ENCODE results near the gene SMC5. TPM values are rescaled to one million over a fixed set of nuclear protein-coding genes. Genes with fewer than 3 reads are reported as not detected.

Gene SMC5
- total RNA-seq, 4 donors from 2014 or later, result 33.1 to 49.4 (median 39.2) TPM

DNA sequence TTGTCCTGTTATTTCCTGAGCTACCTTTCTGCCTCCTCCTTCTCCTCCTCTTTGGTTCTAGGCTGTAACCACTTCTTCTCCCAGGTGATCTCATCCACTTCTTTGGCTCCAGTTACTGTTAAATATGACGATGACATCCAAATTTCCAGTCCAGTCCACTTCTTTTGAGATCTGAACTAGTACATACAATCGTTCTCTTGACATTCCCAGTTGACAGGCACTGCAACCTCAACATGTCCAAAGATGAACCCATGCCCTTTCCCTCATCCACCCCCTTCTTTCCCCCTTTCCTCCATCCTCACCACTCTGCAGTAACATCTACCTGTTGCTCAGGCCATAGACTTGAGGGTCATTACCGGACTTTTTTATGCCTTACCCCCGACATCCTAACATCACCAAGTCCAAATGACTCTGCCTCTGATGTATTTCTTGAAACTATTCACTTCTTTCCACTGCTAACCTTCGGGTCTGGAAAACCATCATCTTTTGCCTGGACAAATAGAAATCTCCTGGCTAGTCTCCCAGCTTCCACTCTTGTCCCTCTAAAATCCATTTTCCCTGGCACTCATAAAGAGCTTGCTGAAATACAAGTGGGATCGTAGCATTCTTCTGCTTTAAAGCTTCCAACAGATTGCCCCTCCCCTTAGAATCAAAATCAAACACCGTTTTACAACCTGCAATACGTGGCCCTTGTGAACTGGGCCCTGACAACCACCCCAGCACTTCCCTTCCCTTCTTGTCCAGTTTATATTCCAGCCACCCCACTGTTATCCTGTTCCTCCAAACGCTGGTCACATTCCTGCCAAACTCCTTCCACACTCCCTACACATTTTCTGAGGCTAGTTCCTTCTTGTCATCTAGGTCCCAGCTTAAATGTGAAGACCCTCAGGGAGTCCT, 124.2 kb downstream of the SMC5 start:
- Histone ChIP-seq H3K36me3 (peaks cover 14 to 23% of the 10 kb centered on the region in 2 donors), H3K27ac (no peak overlapping the region), H3K9me3 (no peaks in the 10 kb centered on the region), H3K4me1 (peaks cover 22 to 26% of the 10 kb centered on the region in 2 donors), H3K27me3 (no peaks in the 10 kb centered on the region), H3K4me3 (replicated peaks in 1 of 3) (no peak overlapping the region)
- no peak for DNase-seq
- WGBS, 2 donors, result 69 to 72% methylated on average over 9 of the region's 9 CpGs
- TF ChIP-seq CTCF (IDR thresholded peaks at IDR 0.05) (no peak), POLR2A (IDR thresholded peaks at IDR 0.05) (no peak)
- intact Hi-C loops (cut with DNase I), result no loop called here

GRCh38 chr9:70385426-70385825, 126.6 kb downstream of the SMC5 start:
- no peaks in the 10 kb centered on the region for H3K9me3 ChIP-seq
- no peak overlapping the region for H3K4me3 ChIP-seq (replicated peaks in 1 of 3)
- H3K36me3 ChIP-seq, result peaks cover 14 to 23% of the 10 kb centered on the region in 2 donors
- H3K27me3 ChIP-seq, result no peaks in the 10 kb centered on the region
- H3K4me1 ChIP-seq, result peaks cover 22 to 46% of the 10 kb centered on the region in 2 donors
- TF ChIP-seq POLR2A (IDR thresholded peaks at IDR 0.05), result no peak
- TF ChIP-seq CTCF (IDR thresholded peaks at IDR 0.05), result no peak
- WGBS, 2 donors, result 70 to 76% methylated on average over 3 of the region's 3 CpGs
- intact Hi-C loops (cut with DNase I), result no loop called here
- DNase-seq, result no peak
- H3K27ac ChIP-seq, result no peak overlapping the region

DNA sequence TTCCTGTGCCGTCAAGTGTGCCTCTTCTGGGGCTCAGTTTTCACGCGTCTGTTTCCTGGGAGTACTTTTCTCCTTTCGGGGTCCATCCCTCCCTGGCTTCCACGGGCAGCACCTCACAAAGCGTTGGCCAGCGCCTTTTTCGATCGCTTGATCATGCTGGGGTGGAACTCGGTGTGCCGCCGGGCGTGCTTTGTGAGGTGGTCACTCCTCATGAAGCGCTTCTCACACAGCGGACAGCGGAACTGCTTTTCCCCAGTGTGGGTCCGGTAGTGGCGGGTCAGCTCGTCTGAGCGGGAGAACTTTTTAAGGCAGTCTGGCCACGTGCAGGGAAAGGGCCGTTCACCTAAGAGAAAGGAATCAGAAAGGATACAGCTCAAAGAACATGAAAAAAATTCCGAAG, 128.9 kb downstream of the SMC5 start:
- TF ChIP-seq POLR2A (IDR thresholded peaks at IDR 0.05) (no peak), CTCF (IDR thresholded peaks at IDR 0.05) (no peak)
- H3K9me3 ChIP-seq, result no peaks in the 10 kb centered on the region
- intact Hi-C loops (cut with DNase I), result no loop called here
- H3K27me3 ChIP-seq, result no peaks in the 10 kb centered on the region
- H3K4me3 ChIP-seq (replicated peaks in 1 of 3), result no peak overlapping the region
- H3K36me3 ChIP-seq, result peaks cover 14 to 23% of the 10 kb centered on the region in 2 donors
- 78 to 82% methylated on average over 23 of the region's 23 CpGs for WGBS, 2 donors
- peaks cover 40 to 67% of the 10 kb centered on the region in 2 donors for H3K4me1 ChIP-seq
- H3K27ac ChIP-seq, result peak overlapping the region in 1 of 3 donors; percentile 3
- DNase-seq, result peak; percentile 31 to 35

DNA sequence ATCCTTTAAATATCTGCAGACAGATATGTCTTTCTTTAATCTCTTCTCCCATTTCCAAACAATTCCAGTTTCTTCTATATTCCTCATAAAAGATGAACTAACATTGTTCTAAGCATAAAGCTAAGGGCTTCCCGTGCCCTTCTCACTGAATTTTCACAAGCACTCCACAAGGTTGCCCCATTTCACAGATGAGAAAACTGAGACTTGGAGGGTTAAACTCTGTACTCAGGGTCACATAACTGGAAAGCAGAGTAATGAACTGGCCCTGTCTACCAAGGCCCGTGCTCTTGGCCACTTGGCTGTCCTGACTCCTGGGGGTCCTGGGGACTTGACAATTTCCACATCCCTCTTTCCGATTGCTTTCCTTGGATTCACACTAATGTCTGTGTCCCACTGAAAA, 130.4 kb downstream of the SMC5 start:
- H3K9me3 ChIP-seq, result no peaks in the 10 kb centered on the region
- WGBS, 2 donors, result 71 to 85% methylated on average over 3 of the region's 3 CpGs
- TF ChIP-seq CTCF (IDR thresholded peaks at IDR 0.05), result no peak
- TF ChIP-seq POLR2A (IDR thresholded peaks at IDR 0.05), result no peak
- H3K4me1 ChIP-seq, result peaks cover 38 to 71% of the 10 kb centered on the region in 2 donors
- intact Hi-C loops (cut with DNase I), result no loop called here
- no peak overlapping the region for H3K4me3 ChIP-seq (replicated peaks in 1 of 3)
- no peak for DNase-seq
- H3K36me3 ChIP-seq, result peaks cover 14 to 15% of the 10 kb centered on the region in 2 donors
- no peaks in the 10 kb centered on the region for H3K27me3 ChIP-seq
- no peak overlapping the region for H3K27ac ChIP-seq

GRCh38 chr9:70389621-70390266, 131.0 kb downstream of the SMC5 start:
- Histone ChIP-seq H3K9me3 (no peaks in the 10 kb centered on the region), H3K27ac (no peak overlapping the region), H3K36me3 (peaks cover 13 to 14% of the 10 kb centered on the region in 2 donors), H3K4me1 (peaks cover 42 to 76% of the 10 kb centered on the region in 2 donors), H3K27me3 (no peaks in the 10 kb centered on the region), H3K4me3 (replicated peaks in 1 of 3) (no peak overlapping the region)
- peak in 1 of 2 donors; percentile 37 for DNase-seq
- no peak for TF ChIP-seq POLR2A (IDR thresholded peaks at IDR 0.05)
- no peak for TF ChIP-seq CTCF (IDR thresholded peaks at IDR 0.05)
- 58 to 61% methylated on average over 10 of the region's 10 CpGs for WGBS, 2 donors
- intact Hi-C loops (cut with DNase I), result no loop called here
